HepG2 (cell line): ENCODE data around the gene PHF13. TPM values are rescaled to one million over a fixed set of nuclear protein-coding genes. Genes with fewer than 3 reads are reported as not detected.
A peak's percentile ranks its signal among the peaks of the same experiment; 100 is the strongest.

Source experiments
- ARHGAP35 ChIP-seq: sonication (generic); formaldehyde crosslinking; IDR thresholded peaks from 2 replicates; pipeline ENCODE4 v1.9.0; 2022; ENCODE audit warnings: mild to moderate bottlenecking, inconsistent platforms, moderate library complexity, missing genetic modification reagents, borderline replicate concordance
- SKIL ChIP-seq: sonication (generic); formaldehyde crosslinking; IDR thresholded peaks from 2 replicates; pipeline ENCODE4 v1.8.0; 2022; ENCODE audit warnings: missing genetic modification reagents, mild to moderate bottlenecking, moderate library complexity, borderline replicate concordance
- SRF ChIP-seq: IDR thresholded peaks from 2 replicates; pipeline ENCODE4 v1.6.1; 2011; ENCODE audit warnings: mild to moderate bottlenecking, low read depth, low read length, moderate library complexity
- XBP1 ChIP-seq: sonication (generic); formaldehyde crosslinking; IDR thresholded peaks from 2 replicates; pipeline ENCODE4 v1.5.0; 2020; ENCODE audit warnings: missing genetic modification reagents
- ZBTB10 ChIP-seq: sonication (generic); formaldehyde crosslinking; IDR thresholded peaks from 2 replicates; pipeline ENCODE4 v1.4.0; 2020; ENCODE audit warnings: missing genetic modification reagents, borderline replicate concordance
- ZBTB46 ChIP-seq: sonication (generic); formaldehyde crosslinking; IDR thresholded peaks from 2 replicates; pipeline ENCODE4 v1.4.0; 2020; ENCODE audit warnings: mild to moderate bottlenecking, missing genetic modification reagents, borderline replicate concordance
- ZNF276 ChIP-seq: sonication (generic); formaldehyde crosslinking; IDR thresholded peaks from 2 replicates; pipeline ENCODE4 v1.4.0; 2020; ENCODE audit warnings: mild to moderate bottlenecking, low read depth, missing genetic modification reagents
- ZNF280D ChIP-seq: sonication (generic); formaldehyde crosslinking; IDR thresholded peaks from 2 replicates; pipeline ENCODE4 v1.5.1; 2020; ENCODE audit warnings: mild to moderate bottlenecking, missing genetic modification reagents
- ZNF562 ChIP-seq: sonication (generic); formaldehyde crosslinking; IDR thresholded peaks from 2 replicates; pipeline ENCODE4 v1.8.0; 2022; ENCODE audit warnings: missing genetic modification reagents, borderline replicate concordance
- ZNF574 ChIP-seq: sonication (generic); formaldehyde crosslinking; IDR thresholded peaks from 2 replicates; pipeline ENCODE4 v1.4.0; 2020; ENCODE audit warnings: missing genetic modification reagents
- ZNF766 ChIP-seq: sonication (generic); formaldehyde crosslinking; IDR thresholded peaks from 2 replicates; pipeline ENCODE4 v1.5.0; 2020; ENCODE audit warnings: missing genetic modification reagents, borderline replicate concordance
- polyA plus RNA-seq, 8 experiments: library from polyadenylated mRNA; depleted of rRNA in 3 of 8; stranded (reverse) in 7 of 8; unstranded in 1 of 8; fragments of >200 nt; fragmentation: Illumina TruSeq in 4 of 8; extraction: Trizol in 4 of 8; gene quantifications; 2 replicates each; pipeline versions ENCODE4 v1.2.1 to v1.2.3, GENCODE V29; 2011 to 2016; ENCODE audit warnings: low read depth in 4 of 8, missing spikeins in 1 of 8, mixed read lengths in 1 of 8; ENCODE audit not compliant: insufficient read depth in 1 of 8
- total RNA-seq, 5 experiments: library from RNA; depleted of rRNA; stranded (reverse); fragments of >200 nt; fragmentation: Illumina TruSeq; extraction: Trizol; gene quantifications; 2 replicates each; pipeline ENCODE4 v1.2.3, GENCODE V29; 2016; ENCODE audit warnings: low read depth in 1 of 5

PHF13 gene
- total and polyA plus RNA-seq, 2 of the 13 experiments (the other 11 are each of a cell fraction or from before 2014, with no cell fraction given), result 4.7 to 7.4 TPM

GRCh38 chr1:6601923-6602668, 11.4 kb upstream of the PHF13 start (continued):
- no peak; the same call in 1 of the 2 replicates for TF ChIP-seq ZNF574
- TF ChIP-seq SKIL, result no peak
- no peak for TF ChIP-seq ZNF280D (CRISPR knock-in tag)
- TF ChIP-seq ZBTB46 (CRISPR knock-in tag), result no peak
- no peak for TF ChIP-seq ARHGAP35
- TF ChIP-seq ZNF562 (CRISPR knock-in tag), result no peak
- TF ChIP-seq SRF, result no peak
- no peak; the same call in 1 of the 2 replicates for TF ChIP-seq ZNF766
- TF ChIP-seq XBP1 (CRISPR knock-in tag), result peak; percentile 73; the same call in 1 of the 2 replicates
- TF ChIP-seq ZBTB10, result no peak
- TF ChIP-seq ZNF276 (CRISPR knock-in tag), result no peak
